HG02840 (cell line): Measurements from ENCODE around the gene RPS6KA5.
"Not testable (repeated sequence)": the region's sequence is repeated elsewhere in the genome, so short reads cannot be mapped to it uniquely, and the experiment has no call there.

Experiments
- ATAC-seq: cut with Tn5 transposase; IDR thresholded peaks from one replicate; pipeline ENCODE4 v1.9.1; 2021; ENCODE audit warnings: mild to moderate bottlenecking, moderate library complexity, moderate number of reproducible peaks; ENCODE audit not compliant: unreplicated experiment, low FRiP score

The RPS6KA5 gene

GRCh38 chr14:91060351-91061055 lies at the start of gene RPS6KA5:
TSS of gene RPS6KA5 (minus strand) at chr14:91060641. CDS start at chr14:91060434, 207 bp downstream.
- ATAC-seq: peak; percentile 90

- ATAC-seq: no peak
These were observed 48.6 kb upstream of the RPS6KA5 start for GRCh38 chr14:91108941-91109611.

GRCh38 chr14:91103116-91103515 lies 42.7 kb upstream of the RPS6KA5 start:
- no peak for ATAC-seq

DNA sequence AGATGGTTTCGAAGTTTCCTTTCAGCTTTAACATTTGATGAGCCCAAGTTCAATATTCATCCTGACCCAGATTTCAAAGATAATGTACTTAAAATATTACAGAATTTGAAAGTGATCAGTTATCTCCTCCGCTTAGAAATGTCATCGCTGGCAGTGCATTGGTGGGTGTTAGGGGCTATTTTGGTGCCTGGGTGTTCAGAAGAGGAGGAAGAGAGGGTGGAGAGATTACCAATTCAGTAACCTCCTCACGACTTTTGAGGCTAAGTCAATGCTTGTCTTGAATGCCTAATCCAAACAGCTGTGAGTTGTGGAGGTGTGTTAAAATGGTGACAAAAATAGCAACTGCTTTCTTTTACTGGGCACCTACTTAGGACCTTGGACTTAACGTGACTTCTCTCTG lies 39.7 kb upstream of the RPS6KA5 start:
- ATAC-seq: no peak

DNA sequence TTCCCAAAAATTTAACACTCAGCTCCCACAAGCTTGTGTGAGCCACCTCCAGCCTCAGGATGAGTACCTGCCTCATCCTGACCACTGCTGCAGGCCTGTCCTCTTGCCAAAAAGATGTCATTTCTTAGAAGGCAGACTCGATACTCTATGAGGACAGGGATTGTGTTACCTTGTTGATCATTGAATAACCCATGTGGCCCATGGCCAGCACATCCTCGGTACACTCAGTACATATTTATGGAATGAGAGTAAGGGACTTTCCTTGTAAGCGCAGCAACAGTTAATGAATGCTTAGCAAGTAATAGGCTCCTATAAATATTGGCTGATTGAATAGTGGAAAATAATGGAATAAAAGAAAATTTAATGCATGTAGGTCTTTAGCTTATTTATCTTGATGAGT lies 38.1 kb upstream of the RPS6KA5 start:
- no peak for ATAC-seq

GRCh38 chr14:91097657-91098056 lies 37.2 kb upstream of the RPS6KA5 start:
- ATAC-seq: not testable (repeated sequence)

DNA sequence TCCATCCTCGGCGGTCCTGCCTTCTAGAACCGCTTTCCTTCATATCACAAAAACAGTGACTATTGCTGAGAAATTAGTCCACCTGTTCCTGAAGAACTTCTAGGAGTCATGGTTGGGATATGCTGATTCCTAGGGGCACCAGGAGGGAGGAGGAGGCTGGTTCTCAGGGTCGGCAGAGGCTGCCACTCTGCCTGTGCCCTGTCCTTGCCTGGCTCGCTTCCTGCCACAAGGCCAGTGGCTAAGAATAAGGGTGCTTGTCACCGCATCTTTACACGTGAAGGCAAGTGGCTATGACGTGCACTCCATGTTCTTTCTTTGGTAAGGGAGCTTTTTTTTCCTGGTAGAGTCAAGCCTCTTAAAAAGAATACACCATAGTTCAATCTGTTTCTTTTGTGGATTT lies 34.7 kb upstream of the RPS6KA5 start:
- ATAC-seq: no peak

- ATAC-seq: no peak
These were observed 34.3 kb upstream of the RPS6KA5 start for GRCh38 chr14:91094772-91095171.

GRCh38 chr14:91093743-91094472 lies 33.5 kb upstream of the RPS6KA5 start:
- not testable (repeated sequence) for ATAC-seq

DNA sequence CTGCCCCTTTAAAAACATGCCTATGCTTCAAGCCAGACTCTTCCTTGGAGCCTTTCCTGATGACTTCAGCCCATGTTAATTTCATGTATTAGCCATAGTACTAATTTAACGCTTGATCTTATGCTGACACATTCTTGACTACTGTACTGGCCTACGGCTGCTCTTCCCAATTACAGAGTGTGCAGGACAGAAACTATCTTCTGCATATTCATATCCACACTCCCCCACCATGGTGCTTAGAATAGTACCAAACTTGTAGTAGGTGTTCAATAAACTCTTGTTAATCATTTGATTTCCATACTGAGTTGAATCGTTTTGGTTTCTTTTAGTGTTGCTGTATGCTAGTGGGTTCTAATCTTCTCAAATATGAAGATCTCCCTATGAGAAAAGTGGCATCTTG lies 31.6 kb upstream of the RPS6KA5 start:
- ATAC-seq: no peak

DNA sequence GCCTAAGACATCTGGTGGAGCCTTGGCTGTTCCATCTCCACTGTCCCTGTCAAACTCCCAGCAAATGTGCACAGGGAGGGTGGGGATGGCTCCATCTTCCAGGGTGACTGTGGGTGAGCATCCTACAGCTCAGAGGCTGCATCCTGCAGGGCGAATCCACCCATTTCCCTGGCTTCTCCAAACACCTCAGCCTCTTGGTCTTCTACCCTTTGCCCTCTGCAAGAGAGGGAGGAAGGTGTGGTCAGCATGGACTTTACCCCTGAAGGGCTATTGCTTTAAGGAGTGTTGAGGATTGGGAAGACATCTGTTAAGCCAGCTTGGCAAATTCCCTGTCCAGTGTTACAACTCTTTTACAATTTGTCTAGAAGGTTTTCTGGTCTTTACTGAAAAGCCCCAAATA lies 30.3 kb upstream of the RPS6KA5 start:
- no peak for ATAC-seq

DNA sequence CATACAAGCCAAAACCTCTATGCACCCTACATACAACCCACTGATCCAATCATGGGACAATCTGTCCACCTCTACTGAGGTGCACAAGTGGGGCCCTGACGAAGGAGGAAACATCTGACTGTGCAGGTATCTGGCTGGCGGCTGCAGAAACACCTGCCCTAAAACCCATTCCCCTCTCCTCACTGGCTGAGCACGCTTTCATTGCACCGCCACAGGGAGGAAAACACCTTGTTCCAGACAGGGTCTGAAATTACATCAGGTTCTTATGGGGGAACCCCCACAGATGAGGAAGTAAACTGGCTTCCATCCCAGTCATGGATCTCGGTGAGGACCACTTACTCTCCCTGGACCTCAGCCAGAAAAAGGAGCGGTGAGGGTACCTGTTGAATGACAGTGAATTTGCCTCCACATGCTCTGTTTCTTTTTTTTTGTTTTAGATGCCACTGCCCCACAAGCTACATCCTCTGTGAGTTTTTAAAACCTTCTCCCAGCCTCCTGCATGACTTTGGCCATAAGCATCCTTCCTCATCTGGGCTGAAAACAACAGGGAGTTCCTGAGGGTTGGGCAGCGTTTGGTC lies 29.6 kb upstream of the RPS6KA5 start:
- no peak for ATAC-seq

- no peak for ATAC-seq
These were observed 28.3 kb upstream of the RPS6KA5 start for GRCh38 chr14:91088585-91089235.

DNA sequence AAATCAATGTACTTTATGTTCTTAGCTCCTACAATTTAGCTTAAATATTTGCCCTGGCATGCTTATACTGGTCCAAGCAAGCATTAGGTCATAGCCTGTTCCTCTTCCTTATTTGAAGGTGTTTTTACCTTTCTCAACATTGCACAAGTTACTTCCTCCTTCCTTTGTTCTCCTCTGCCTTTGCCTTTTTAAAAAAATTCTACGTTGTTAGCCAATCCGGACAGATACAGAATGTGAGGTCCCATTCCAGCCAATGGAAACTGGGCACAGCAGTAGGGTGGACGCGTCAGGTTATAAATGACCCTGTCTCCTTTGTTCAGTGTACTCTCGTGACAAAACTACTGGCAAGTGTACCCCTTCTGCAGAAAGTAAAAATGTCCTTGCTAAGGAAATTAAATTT lies 27.0 kb upstream of the RPS6KA5 start:
- ATAC-seq: not testable (repeated sequence)

- no peak for ATAC-seq
These were observed 24.1 kb upstream of the RPS6KA5 start for GRCh38 chr14:91084516-91084915.

- ATAC-seq: no peak
These were observed 21.8 kb upstream of the RPS6KA5 start for GRCh38 chr14:91082282-91082681.

DNA sequence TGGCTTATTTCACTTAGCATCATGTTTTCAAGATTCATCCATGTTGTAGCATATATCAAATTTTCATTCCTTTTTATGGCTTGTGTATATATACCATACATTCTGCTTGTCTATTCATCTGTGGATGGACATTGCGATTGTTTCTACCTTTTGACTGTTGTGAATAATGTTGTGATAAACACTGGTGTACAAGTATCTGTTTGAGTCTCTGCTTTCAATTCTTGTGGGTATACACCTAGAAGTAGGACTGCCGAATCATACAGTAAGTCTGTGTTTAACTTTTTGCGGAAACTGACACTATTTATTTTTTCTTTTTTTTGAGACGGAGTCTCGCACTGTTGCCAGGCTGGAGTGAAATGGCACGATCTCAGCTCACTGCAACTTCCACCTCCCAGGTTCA lies 19.6 kb upstream of the RPS6KA5 start:
- no peak for ATAC-seq

DNA sequence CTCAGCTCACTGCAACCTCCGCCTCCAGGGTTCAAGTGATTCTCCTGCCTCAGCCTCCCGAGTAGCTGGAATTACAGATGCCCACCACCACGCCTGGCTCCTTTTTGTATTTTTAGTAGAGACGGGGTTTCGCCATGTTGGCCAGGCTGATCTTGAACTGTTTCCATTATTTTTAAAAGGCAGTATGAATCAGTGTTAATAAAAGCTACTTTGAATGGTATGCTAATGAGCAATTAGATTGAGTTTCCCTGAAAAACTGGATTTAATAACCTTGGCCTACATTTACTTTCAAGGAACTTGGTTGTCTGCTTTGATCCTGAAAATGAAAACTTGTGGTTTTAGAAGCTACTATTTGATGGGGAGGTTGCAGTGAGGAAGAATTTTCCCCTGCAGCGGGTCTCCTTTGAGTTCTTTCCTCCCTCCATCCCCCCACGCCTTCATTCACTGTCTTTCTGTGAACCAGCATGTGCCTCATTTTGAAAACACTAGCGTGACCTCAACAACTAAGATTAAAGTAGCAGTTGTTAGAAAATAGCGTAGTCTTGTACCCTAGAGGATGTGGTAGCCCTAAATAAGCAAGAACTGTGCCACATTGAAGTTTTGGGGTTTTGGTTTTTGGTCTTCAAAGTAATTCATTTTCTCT lies 17.8 kb upstream of the RPS6KA5 start:
- no peak for ATAC-seq

GRCh38 chr14:91075553-91075952 lies 15.1 kb upstream of the RPS6KA5 start:
- no peak for ATAC-seq

DNA sequence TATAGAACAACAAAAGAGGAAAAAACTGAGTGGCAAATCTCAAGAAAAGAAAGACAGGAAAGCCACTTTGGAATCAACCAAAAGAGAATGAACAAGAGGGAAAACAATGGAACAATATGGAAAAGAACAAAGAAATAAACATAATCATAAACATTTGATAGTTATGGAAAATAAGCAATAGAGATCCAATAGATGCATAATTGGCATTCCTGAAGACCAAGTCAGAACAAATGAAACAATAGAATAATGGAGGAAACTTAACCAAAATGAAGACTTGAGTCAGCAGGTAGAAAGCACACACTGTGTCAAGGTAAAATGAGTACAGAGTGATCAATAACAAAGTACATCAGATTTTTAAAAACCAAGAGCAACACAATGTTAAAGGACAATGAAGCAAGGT lies 10.1 kb upstream of the RPS6KA5 start:
- no peak for ATAC-seq
